Transverse colon (tissue), 3 donors: ENCODE measurements around the gene SLC2A4.

Source experiments
- CTCF ChIP-seq, 5 experiments: fragments of 200-600 bp in 3 of 5; fragments of 450-650 bp in 2 of 5; sonication (generic) in 3 of 5; IDR thresholded peaks; 1 replicate in 2 of 5; 2 replicates in 3 of 5; pipeline ENCODE4 v1.5.1; 2016 to 2017; ENCODE audit warnings: antibody characterized with exemption in 5 of 5, inconsistent platforms in 3 of 5, mild to moderate bottlenecking in 2 of 5, moderate library complexity in 1 of 5
- EP300 ChIP-seq: sonication (generic); formaldehyde crosslinking; IDR thresholded peaks from one replicate; pipeline ENCODE4 v1.6.1; 2017; ENCODE audit warnings: antibody characterized with exemption, low read depth
- POLR2A ChIP-seq: fragments of 450-650 bp; IDR thresholded peaks from one replicate; pipeline ENCODE4 v1.6.1; 2016; ENCODE audit warnings: antibody characterized with exemption, mild to moderate bottlenecking, moderate library complexity

- TF ChIP-seq POLR2A = no peak
- no peak for TF ChIP-seq EP300
- TF ChIP-seq CTCF (IDR thresholded peaks at IDR 0.05) = peak in 2 of 5 experiments; percentile 7 to 24
Measured at GRCh38 chr17:7324438-7324779, 42.9 kb downstream of the SLC2A4 start.
